Mucosa of rectum (tissue), 2 donors: ENCODE data around the gene ADNP.

Experiments used
- H3K27ac ChIP-seq, 2 donors: one replicate each; pipeline ENCODE4 v1.7.0; 2013; ENCODE audit warnings: inconsistent platforms in 2 of 2, low read depth in 2 of 2, low read length in 2 of 2
- H3K27me3 ChIP-seq, 2 donors: one replicate each; pipeline ENCODE4 v1.7.0; 2013; ENCODE audit warnings: low read length in 2 of 2; ENCODE audit not compliant: control insufficient read depth in 2 of 2, insufficient read depth in 2 of 2
- H3K36me3 ChIP-seq, 2 donors: one replicate each; pipeline ENCODE4 v1.7.0; 2013; ENCODE audit warnings: low read length in 2 of 2; ENCODE audit not compliant: control insufficient read depth in 2 of 2, insufficient read depth in 2 of 2
- H3K4me1 ChIP-seq, 2 donors: one replicate each; pipeline ENCODE4 v1.7.0; 2013; ENCODE audit warnings: low read length in 2 of 2, mild to moderate bottlenecking in 1 of 2; ENCODE audit not compliant: control insufficient read depth in 2 of 2, insufficient read depth in 2 of 2
- H3K4me3 ChIP-seq, 2 donors: one replicate each; pipeline ENCODE4 v1.7.0; 2013; ENCODE audit warnings: low read length in 2 of 2
- H3K9ac ChIP-seq, 2 donors: one replicate each; pipeline ENCODE4 v1.7.0; 2013; ENCODE audit warnings: low read length in 2 of 2, low read depth in 1 of 2, mild to moderate bottlenecking in 1 of 2
- H3K9me3 ChIP-seq, 2 donors: one replicate each; pipeline ENCODE4 v1.7.0; 2013; ENCODE audit warnings: low read length in 2 of 2; ENCODE audit not compliant: control insufficient read depth in 2 of 2
- donor health status: healthy.
- donor health status: Normal muscosa, but diverticular disease.

Gene ADNP

GRCh38 chr20:50904067-50904570, 27.1 kb downstream of the ADNP start:
- Histone ChIP-seq H3K9me3 (no peaks in the 10 kb centered on the region), H3K4me1 (no peaks in the 10 kb centered on the region), H3K4me3 (no peak overlapping the region), H3K27me3 (no peaks in the 10 kb centered on the region), H3K36me3 (peaks cover 22 to 23% of the 10 kb centered on the region in 2 donors), H3K27ac (no peak overlapping the region), H3K9ac (no peak overlapping the region)

GRCh38 chr20:50903353-50904051, 27.7 kb downstream of the ADNP start:
- Histone ChIP-seq H3K27ac (no peak overlapping the region), H3K9me3 (no peaks in the 10 kb centered on the region), H3K27me3 (no peaks in the 10 kb centered on the region), H3K4me3 (no peak overlapping the region), H3K9ac (no peak overlapping the region), H3K36me3 (peaks cover 23 to 29% of the 10 kb centered on the region in 2 donors), H3K4me1 (no peaks in the 10 kb centered on the region)

- H3K9ac ChIP-seq: no peak overlapping the region
- peaks cover 34 to 42% of the 10 kb centered on the region in 2 donors for H3K36me3 ChIP-seq
- no peak overlapping the region for H3K4me3 ChIP-seq
- no peaks in the 10 kb centered on the region for H3K4me1 ChIP-seq
- H3K27me3 ChIP-seq: no peaks in the 10 kb centered on the region
- H3K27ac ChIP-seq: no peak overlapping the region
- no peaks in the 10 kb centered on the region for H3K9me3 ChIP-seq
Measured at GRCh38 chr20:50901301-50901700, 29.9 kb downstream of the ADNP start.

- H3K27ac ChIP-seq: no peak overlapping the region
- H3K9ac ChIP-seq: no peak overlapping the region
- no peak overlapping the region for H3K4me3 ChIP-seq
- H3K27me3 ChIP-seq: no peaks in the 10 kb centered on the region
- peaks cover 0 to 6% of the 10 kb centered on the region in 2 donors for H3K4me1 ChIP-seq
- no peaks in the 10 kb centered on the region for H3K9me3 ChIP-seq
- peaks cover 34 to 43% of the 10 kb centered on the region in 2 donors for H3K36me3 ChIP-seq
Measured at GRCh38 chr20:50900261-50900660, 31.0 kb downstream of the ADNP start.

GRCh38 chr20:50898475-50898874, 32.8 kb downstream of the ADNP start:
- Histone ChIP-seq H3K4me3 (no peak overlapping the region), H3K4me1 (peaks cover 0 to 8% of the 10 kb centered on the region in 2 donors), H3K27me3 (no peaks in the 10 kb centered on the region), H3K9ac (no peak overlapping the region), H3K9me3 (no peaks in the 10 kb centered on the region), H3K36me3 (peaks cover 44 to 52% of the 10 kb centered on the region in 2 donors), H3K27ac (no peak overlapping the region)

- Histone ChIP-seq H3K36me3 (peaks cover 56 to 66% of the 10 kb centered on the region in 2 donors), H3K4me3 (no peak overlapping the region), H3K27me3 (no peaks in the 10 kb centered on the region), H3K4me1 (peaks cover 0 to 8% of the 10 kb centered on the region in 2 donors), H3K9me3 (no peaks in the 10 kb centered on the region), H3K9ac (no peak overlapping the region), H3K27ac (peak overlapping the region; percentile 25 to 50)
Measured at GRCh38 chr20:50895111-50895830, 36.0 kb downstream of the ADNP start.

- H3K9me3 ChIP-seq: no peaks in the 10 kb centered on the region
- no peak overlapping the region for H3K4me3 ChIP-seq
- H3K4me1 ChIP-seq: peaks cover 0 to 8% of the 10 kb centered on the region in 2 donors
- no peak overlapping the region for H3K9ac ChIP-seq
- H3K27ac ChIP-seq: no peak overlapping the region
- peaks cover 55 to 64% of the 10 kb centered on the region in 2 donors for H3K36me3 ChIP-seq
- H3K27me3 ChIP-seq: no peaks in the 10 kb centered on the region
Measured at GRCh38 chr20:50893620-50894019, 37.6 kb downstream of the ADNP start.

- no peak overlapping the region for H3K4me3 ChIP-seq
- H3K27me3 ChIP-seq: no peaks in the 10 kb centered on the region
- no peak overlapping the region for H3K9ac ChIP-seq
- H3K36me3 ChIP-seq: peaks cover 48 to 52% of the 10 kb centered on the region in 2 donors
- no peaks in the 10 kb centered on the region for H3K9me3 ChIP-seq
- no peak overlapping the region for H3K27ac ChIP-seq
- H3K4me1 ChIP-seq: peaks cover 0 to 8% of the 10 kb centered on the region in 2 donors
Measured at GRCh38 chr20:50892394-50892793, 38.8 kb downstream of the ADNP start.

GRCh38 chr20:50891138-50891537, 40.1 kb downstream of the ADNP start:
- Histone ChIP-seq H3K27me3 (no peaks in the 10 kb centered on the region), H3K9me3 (no peaks in the 10 kb centered on the region), H3K4me1 (peaks cover 0 to 8% of the 10 kb centered on the region in 2 donors), H3K27ac (no peak overlapping the region), H3K4me3 (no peak overlapping the region), H3K9ac (no peak overlapping the region), H3K36me3 (peaks cover 44 to 48% of the 10 kb centered on the region in 2 donors)

GRCh38 chr20:50887576-50887975, 43.7 kb downstream of the ADNP start:
- Histone ChIP-seq H3K9ac (no peak overlapping the region), H3K4me1 (no peaks in the 10 kb centered on the region), H3K4me3 (no peak overlapping the region), H3K9me3 (no peaks in the 10 kb centered on the region), H3K27ac (no peak overlapping the region), H3K27me3 (no peaks in the 10 kb centered on the region), H3K36me3 (peaks cover 25 to 26% of the 10 kb centered on the region in 2 donors)
